PC-9 (cell line): ENCODE results near the gene TICAM2. TPM values are rescaled to one million over a fixed set of nuclear protein-coding genes. Genes with fewer than 3 reads are reported as not detected.

ENCODE experiments used
- BruUV-seq: library from RNA; stranded (reverse); fragments of 400-500 nt; replicated peaks from 2 replicates; lab custom pipeline; 2021; lab: Mats Ljungman, UMichigan
- CTCF ChIA-PET: fragments of 300-600 bp; sonication (Branson Sonifier 250); formaldehyde crosslinking; loops from one replicate; lab custom pipeline; 2022; ENCODE audit warnings: antibody characterized with exemption; lab: Charles Lee
- POLR2A ChIA-PET: fragments of 300-600 bp; sonication (Branson Sonifier 250); formaldehyde crosslinking; loops from one replicate; lab custom pipeline; 2022; ENCODE audit warnings: antibody characterized with exemption; ENCODE audit not compliant: unreplicated experiment; lab: Charles Lee
- DNase-seq, 2 experiments: peaks; one replicate each; pipeline versions ENCODE4 v3.0.0 to v3.0.0-alpha.2; 2015 to 2022; ENCODE audit warnings: mixed read lengths in 1 of 2
- H2AFZ ChIP-seq: fragments of 200-600 bp; sonication (generic); 2 replicates; pipeline ENCODE4 v1.8.1; 2017; ENCODE audit warnings: antibody characterized with exemption
- H3F3A ChIP-seq: fragments of 200-600 bp; sonication (generic); 2 replicates; pipeline ENCODE4 v1.8.1; 2017; ENCODE audit warnings: antibody characterized with exemption, mild to moderate bottlenecking, low read depth; ENCODE audit not compliant: insufficient read depth
- H3K27ac ChIP-seq: fragments of 200-600 bp; sonication (generic); 2 replicates; pipeline ENCODE4 v1.6.1; 2016; ENCODE audit warnings: mixed run types
- H3K27me3 ChIP-seq: fragments of 200-600 bp; sonication (generic); 2 replicates; pipeline ENCODE4 v1.6.1; 2016; ENCODE audit warnings: low read depth, mixed run types; ENCODE audit not compliant: insufficient read depth
- H3K36me3 ChIP-seq: fragments of 200-600 bp; sonication (generic); 2 replicates; pipeline ENCODE4 v1.6.1; 2016; ENCODE audit warnings: low read depth, mixed run types
- H3K4me1 ChIP-seq: fragments of 200-600 bp; sonication (generic); replicated peaks from 2 replicates; pipeline ENCODE4 v1.6.1; 2016; ENCODE audit warnings: mixed run types; ENCODE audit not compliant: insufficient read depth
- H3K4me2 ChIP-seq: fragments of 200-600 bp; sonication (generic); 2 replicates; pipeline ENCODE4 v1.6.1; 2017; ENCODE audit warnings: mixed run types
- H3K4me3 ChIP-seq: fragments of 200-600 bp; sonication (generic); 2 replicates; pipeline ENCODE4 v1.6.1; 2016; ENCODE audit warnings: mixed run types
- H3K79me2 ChIP-seq: fragments of 200-600 bp; sonication (generic); 2 replicates; pipeline ENCODE4 v1.6.1; 2017; ENCODE audit warnings: low read depth, mixed run types
- H3K9me2 ChIP-seq: fragments of 200-600 bp; sonication (generic); 2 replicates; pipeline ENCODE4 v1.8.1; 2017; ENCODE audit warnings: mild to moderate bottlenecking; ENCODE audit not compliant: insufficient read depth
- H3K9me3 ChIP-seq: fragments of 200-600 bp; sonication (generic); 2 replicates; pipeline ENCODE4 v1.8.1; 2016; ENCODE audit warnings: low read depth; ENCODE audit not compliant: insufficient read depth
- H4K20me1 ChIP-seq: fragments of 200-600 bp; sonication (generic); 2 replicates; pipeline ENCODE4 v1.8.1; 2017; ENCODE audit not compliant: insufficient read depth
- EZH2 ChIP-seq: fragments of 200-600 bp; sonication (generic); IDR thresholded peaks from 2 replicates; pipeline ENCODE4 v1.8.0; 2017; ENCODE audit warnings: antibody characterized with exemption, low read depth
- intact Hi-C: fragments of 100-400 bp; cut with micrococcal nuclease; formaldehyde crosslinking; loops from one replicate; pipeline ENCODE4 v1.10.0; 2022; ENCODE audit not compliant: unreplicated experiment
- total RNA-seq: library from RNA; stranded (reverse); gene quantifications from 2 replicates; pipeline ENCODE4 v1.2.3, GENCODE V29; 2021
- TF ChIP-seq, protein P1 (sequence below): fragments of 200-600 bp; sonication (generic); conservative IDR thresholded peaks from 2 replicates; pipeline ENCODE4 v1.6.1; 2017; ENCODE audit warnings: mixed run types, antibody characterized with exemption, mild to moderate bottlenecking, moderate library complexity

TICAM2 gene
- total RNA-seq, 1 experiment from 2014 or later = 1.8 TPM

DNA sequence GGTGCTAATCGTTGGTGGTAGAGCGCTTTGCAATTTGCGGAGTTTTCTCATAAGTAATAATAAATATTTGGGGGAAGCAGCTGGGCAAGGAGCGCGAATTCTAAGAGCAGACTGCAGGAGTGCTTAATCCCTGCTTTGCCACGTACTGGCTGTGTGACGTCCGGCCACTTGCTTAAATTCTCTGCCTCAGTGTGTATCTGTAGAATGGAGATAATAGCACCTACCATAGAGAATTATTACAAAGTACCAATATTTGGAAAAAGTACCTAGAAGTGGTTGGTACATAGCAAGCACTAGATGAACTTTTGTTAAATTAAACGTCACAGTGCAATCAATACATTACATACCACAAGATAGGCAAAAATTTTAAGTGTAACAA is 24.2 kb upstream of the TICAM2 start:
- H3K27me3 ChIP-seq = no peaks in the 10 kb centered on the region
- intact Hi-C loops = loop anchor here (1.0 to 5.0 kb wide), 3 partner anchors 215 to 461 kb away; partner anchors contain the start of genes AP3S1, ATG12, CCDC112 and COMMD10
- CTCF ChIA-PET = interaction anchor here (0.7 kb wide), 1 partner anchor 534 kb away, joined by 5 read pairs; no protein-coding TSS in a partner anchor
- POLR2A ChIA-PET = no interaction called here
- H3K4me1 ChIP-seq = peaks cover 19% of the 10 kb centered on the region
- H4K20me1 ChIP-seq = peaks cover 22% of the 10 kb centered on the region
- DNase-seq = no peak
- H2AFZ ChIP-seq = peak overlapping the region; percentile 92
- H3K27ac ChIP-seq = peak overlapping the region; percentile 37
- no peaks in the 10 kb centered on the region for H3K36me3 ChIP-seq
- TF ChIP-seq, protein P1, sequence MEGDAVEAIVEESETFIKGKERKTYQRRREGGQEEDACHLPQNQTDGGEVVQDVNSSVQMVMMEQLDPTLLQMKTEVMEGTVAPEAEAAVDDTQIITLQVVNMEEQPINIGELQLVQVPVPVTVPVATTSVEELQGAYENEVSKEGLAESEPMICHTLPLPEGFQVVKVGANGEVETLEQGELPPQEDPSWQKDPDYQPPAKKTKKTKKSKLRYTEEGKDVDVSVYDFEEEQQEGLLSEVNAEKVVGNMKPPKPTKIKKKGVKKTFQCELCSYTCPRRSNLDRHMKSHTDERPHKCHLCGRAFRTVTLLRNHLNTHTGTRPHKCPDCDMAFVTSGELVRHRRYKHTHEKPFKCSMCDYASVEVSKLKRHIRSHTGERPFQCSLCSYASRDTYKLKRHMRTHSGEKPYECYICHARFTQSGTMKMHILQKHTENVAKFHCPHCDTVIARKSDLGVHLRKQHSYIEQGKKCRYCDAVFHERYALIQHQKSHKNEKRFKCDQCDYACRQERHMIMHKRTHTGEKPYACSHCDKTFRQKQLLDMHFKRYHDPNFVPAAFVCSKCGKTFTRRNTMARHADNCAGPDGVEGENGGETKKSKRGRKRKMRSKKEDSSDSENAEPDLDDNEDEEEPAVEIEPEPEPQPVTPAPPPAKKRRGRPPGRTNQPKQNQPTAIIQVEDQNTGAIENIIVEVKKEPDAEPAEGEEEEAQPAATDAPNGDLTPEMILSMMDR = no peak
- TF ChIP-seq EZH2 = no peak
- no peaks in the 10 kb centered on the region for H3K9me3 ChIP-seq
- peaks cover 45% of the 10 kb centered on the region for H3K79me2 ChIP-seq
- no peaks in the 10 kb centered on the region for H3K9me2 ChIP-seq
- TSS peak; percentile 57 for BruUV-seq
- H3F3A ChIP-seq = no peaks in the 10 kb centered on the region
- peak overlapping the region; percentile 98 for H3K4me3 ChIP-seq
- H3K4me2 ChIP-seq = peak overlapping the region; percentile 97

DNA sequence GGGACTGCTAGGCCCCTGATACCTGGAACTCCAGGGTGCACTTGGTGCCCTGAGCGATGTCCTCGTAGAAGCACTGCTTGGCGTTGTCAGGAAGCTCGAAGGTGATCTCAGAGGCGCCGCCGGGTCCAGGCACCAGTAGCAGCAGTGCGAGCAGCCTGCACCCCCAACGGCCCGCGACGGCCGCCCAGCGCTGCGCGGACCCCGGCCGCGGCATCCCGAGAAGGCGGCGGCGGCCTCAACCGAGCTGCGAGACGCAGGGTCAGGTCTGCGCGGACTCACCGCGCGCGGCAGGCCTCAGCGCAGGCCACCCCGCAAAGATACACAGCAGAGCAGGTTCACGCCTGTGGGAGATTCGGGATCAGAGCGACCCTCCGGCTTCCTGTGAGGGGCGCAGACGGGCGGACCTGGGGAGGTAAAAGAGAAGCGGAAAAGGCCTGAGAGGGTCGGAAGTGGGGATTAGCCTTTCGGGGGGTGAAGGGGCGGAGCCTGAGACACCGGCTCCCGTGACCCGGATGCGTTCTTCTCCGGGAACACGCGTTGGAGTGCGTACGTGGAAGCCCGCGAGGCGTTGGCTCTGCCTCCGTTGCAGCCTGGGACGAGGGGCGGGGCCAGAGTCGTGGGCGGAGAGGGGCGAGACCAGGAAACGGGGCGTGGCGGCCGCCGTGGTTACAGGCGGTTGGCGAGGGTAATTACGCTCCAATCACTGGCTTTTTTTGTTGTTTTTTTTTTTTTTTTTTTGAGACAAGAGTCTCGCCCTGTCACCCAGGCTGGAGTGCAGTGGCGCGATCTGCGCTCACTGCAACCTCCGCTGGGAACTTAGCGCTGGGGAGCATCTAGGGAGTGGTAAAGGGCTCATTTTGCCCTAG is 23.5 kb upstream of the TICAM2 start, which contains the start of gene TMED7:
TMED7 (minus strand) TSS at position 458 of the 866 bp plus-strand sequence; CDS start at position 214, 244 bp downstream.
- peak within 1 kb of the TSS; percentile 98 for H3K4me2 ChIP-seq
- H4K20me1 ChIP-seq = peaks cover 28% of the 10 kb centered on the region
- peak; percentile 91 to 98 for DNase-seq
- no peaks in the 10 kb centered on the region for H3K9me2 ChIP-seq
- no peaks in the 10 kb centered on the region for H3K36me3 ChIP-seq
- no peak for TF ChIP-seq EZH2
- TF ChIP-seq, protein P1 = no peak
- no peaks in the 10 kb centered on the region for H3F3A ChIP-seq
- CTCF ChIA-PET = interaction anchor here (0.7 kb wide), 1 partner anchor 533 kb away, joined by 5 read pairs; no protein-coding TSS in a partner anchor
- H3K27me3 ChIP-seq = no peaks in the 10 kb centered on the region
- intact Hi-C loops = loop anchor here (1.0 to 5.0 kb wide), 3 partner anchors 215 to 461 kb away; partner anchors contain the start of genes AP3S1, ATG12, CCDC112 and COMMD10
- H3K27ac ChIP-seq = peak within 1 kb of the TSS; percentile 81
- POLR2A ChIA-PET = no interaction called here
- BruUV-seq = TSS peak; percentile 50
- peak within 1 kb of the TSS; percentile 98 for H3K4me3 ChIP-seq
- peak within 1 kb of the TSS; percentile 92 for H2AFZ ChIP-seq
- H3K79me2 ChIP-seq = peaks cover 51% of the 10 kb centered on the region
- H3K4me1 ChIP-seq = peaks cover 19% of the 10 kb centered on the region
- no peaks in the 10 kb centered on the region for H3K9me3 ChIP-seq

DNA sequence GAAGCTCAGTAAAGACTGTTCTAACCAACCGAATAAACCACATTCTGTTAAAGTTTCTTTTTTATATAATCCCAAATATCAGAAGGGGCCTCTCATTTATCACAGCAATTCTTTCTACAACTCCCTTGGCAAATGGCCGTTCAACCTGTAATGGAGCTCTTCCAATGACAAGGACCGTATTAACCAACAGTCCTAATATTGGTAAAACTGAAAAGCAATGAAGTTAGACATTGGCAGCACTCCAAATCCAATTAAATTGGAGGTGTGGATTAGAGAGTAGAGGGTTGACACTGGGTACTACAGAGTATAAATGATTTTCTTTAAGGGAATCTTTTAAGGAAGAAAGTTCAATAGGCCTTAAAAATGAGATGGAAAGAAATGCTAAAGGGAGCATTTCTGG is 22.7 kb upstream of the TICAM2 start:
- H2AFZ ChIP-seq = peak overlapping the region; percentile 92
- POLR2A ChIA-PET = no interaction called here
- H3K9me2 ChIP-seq = no peaks in the 10 kb centered on the region
- peak overlapping the region; percentile 98 for H3K4me3 ChIP-seq
- no TSS peak for BruUV-seq
- no peak for DNase-seq
- H3K9me3 ChIP-seq = no peaks in the 10 kb centered on the region
- H3K4me1 ChIP-seq = peaks cover 19% of the 10 kb centered on the region
- no peak for TF ChIP-seq EZH2
- TF ChIP-seq, protein P1 = no peak
- H3K27me3 ChIP-seq = no peaks in the 10 kb centered on the region
- intact Hi-C loops = loop anchor here (5.0 kb wide), 1 partner anchor 462 kb away; the partner anchor contains the start of gene COMMD10
- peaks cover 28% of the 10 kb centered on the region for H4K20me1 ChIP-seq
- peaks cover 57% of the 10 kb centered on the region for H3K79me2 ChIP-seq
- H3K27ac ChIP-seq = peak overlapping the region; percentile 81
- H3F3A ChIP-seq = no peaks in the 10 kb centered on the region
- CTCF ChIA-PET = no interaction called here
- peak overlapping the region; percentile 98 for H3K4me2 ChIP-seq
- peaks cover 8% of the 10 kb centered on the region; the same call in 1 of the 2 replicates for H3K36me3 ChIP-seq
